Memory B cell (primary cell): ENCODE results near the gene GATA6.
"Not testable (repeated sequence)": the region's sequence is repeated elsewhere in the genome, so short reads cannot be mapped to it uniquely, and the experiment has no call there.

ENCODE experiments used
- ATAC-seq: fragments of 150-1000 bp; cut with Tn5 transposase; 2 replicates; pipeline ENCODE4 v1.10.0; 2021; ENCODE audit warnings: low read depth, mild to moderate bottlenecking, moderate library complexity
- DNase-seq, 2 donors: peaks; one replicate each; pipeline ENCODE4 v3.0.0; 2022; ENCODE audit warnings: low spot score in 2 of 2
- H3K27ac Mint-ChIP-seq: one replicate; pipeline ENCODE4 v1.8.0; 2022; ENCODE audit warnings: mild to moderate bottlenecking, moderate library complexity, mixed read lengths
- H3K27me3 Mint-ChIP-seq: one replicate; pipeline ENCODE4 v1.8.0; 2022; ENCODE audit warnings: mixed read lengths
- H3K36me3 Mint-ChIP-seq: one replicate; pipeline ENCODE4 v1.8.0; 2022; ENCODE audit warnings: mild to moderate bottlenecking, mixed read lengths
- H3K4me1 Mint-ChIP-seq: one replicate; pipeline ENCODE4 v1.8.0; 2022; ENCODE audit warnings: mixed read lengths
- H3K4me3 Mint-ChIP-seq: one replicate; pipeline ENCODE4 v1.8.0; 2022; ENCODE audit warnings: mild to moderate bottlenecking, moderate library complexity, mixed read lengths
- H3K9me3 Mint-ChIP-seq: one replicate; pipeline ENCODE4 v1.8.0; 2022; ENCODE audit warnings: mixed read lengths

Gene GATA6

DNA sequence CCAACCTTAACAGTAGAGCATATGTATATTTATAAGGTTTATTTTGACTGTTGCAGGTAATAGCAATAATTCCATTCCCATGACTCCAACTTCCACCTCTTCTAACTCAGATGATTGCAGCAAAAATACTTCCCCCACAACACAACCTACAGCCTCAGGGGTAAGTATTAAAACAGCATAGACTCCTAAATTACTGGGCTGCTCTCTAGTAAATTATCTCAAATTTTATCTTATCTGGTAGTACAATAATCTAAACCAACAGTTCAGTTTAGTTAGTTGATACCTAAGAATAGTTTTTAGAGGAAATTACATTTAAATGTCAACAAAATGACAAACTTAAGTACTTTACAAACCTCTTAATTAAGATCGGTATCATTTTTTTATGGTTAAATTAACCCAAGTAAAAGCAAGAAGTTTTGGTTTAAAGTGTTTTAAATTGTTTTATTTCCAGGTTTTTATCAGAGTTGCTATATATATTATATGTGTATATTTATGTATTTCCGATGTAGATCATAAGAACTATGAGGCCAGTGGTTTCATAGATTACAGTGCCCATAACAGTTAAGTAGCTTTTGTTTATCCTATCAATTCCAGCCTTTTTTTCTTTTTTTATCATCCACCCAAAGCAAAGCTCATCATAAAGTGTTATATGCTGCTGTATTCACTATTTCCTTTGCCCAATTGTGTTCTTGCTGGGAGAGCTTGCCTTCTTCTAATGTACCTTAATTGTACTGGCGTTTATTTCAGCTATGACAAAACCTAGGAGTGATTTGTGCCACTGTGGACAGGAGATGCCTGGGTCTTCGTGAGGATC, 13.7 kb downstream of the GATA6 start:
- Mint-ChIP-seq H3K27ac (no peak overlapping the region), H3K36me3 (no peaks in the 10 kb centered on the region), H3K4me1 (no peaks in the 10 kb centered on the region), H3K4me3 (no peak overlapping the region), H3K27me3 (peaks cover 2% of the 10 kb centered on the region), H3K9me3 (no peaks in the 10 kb centered on the region)
- ATAC-seq (no peak), DNase-seq (no peak)

DNA sequence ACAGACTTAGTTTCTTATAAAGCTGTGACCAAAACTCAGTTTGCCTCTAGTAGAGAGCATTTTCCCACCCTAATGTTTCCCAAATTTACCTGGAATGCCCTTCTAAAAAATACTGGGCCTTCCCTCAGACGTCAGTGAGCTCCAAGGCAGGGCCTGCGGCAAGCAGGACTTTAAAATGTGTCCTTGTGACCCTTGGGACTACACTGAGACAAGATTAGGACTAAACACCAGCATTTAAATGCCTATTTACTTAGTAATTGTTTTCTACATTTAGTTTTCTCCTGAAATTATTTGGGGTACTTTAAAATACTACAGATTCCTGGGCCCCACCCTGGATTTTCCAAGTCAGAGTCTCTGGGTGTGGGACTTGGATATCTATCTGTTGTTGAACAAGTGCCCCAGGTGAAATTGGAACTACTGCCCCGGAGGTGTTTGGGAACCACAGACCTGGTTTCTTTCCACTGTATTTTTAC, 14.3 kb downstream of the GATA6 start:
- H3K27me3 Mint-ChIP-seq, result peaks cover 2% of the 10 kb centered on the region
- no peaks in the 10 kb centered on the region for H3K9me3 Mint-ChIP-seq
- H3K27ac Mint-ChIP-seq, result no peak overlapping the region
- ATAC-seq (no peak), DNase-seq (no peak)
- H3K36me3 Mint-ChIP-seq, result no peaks in the 10 kb centered on the region
- no peaks in the 10 kb centered on the region for H3K4me1 Mint-ChIP-seq
- H3K4me3 Mint-ChIP-seq, result no peak overlapping the region

DNA sequence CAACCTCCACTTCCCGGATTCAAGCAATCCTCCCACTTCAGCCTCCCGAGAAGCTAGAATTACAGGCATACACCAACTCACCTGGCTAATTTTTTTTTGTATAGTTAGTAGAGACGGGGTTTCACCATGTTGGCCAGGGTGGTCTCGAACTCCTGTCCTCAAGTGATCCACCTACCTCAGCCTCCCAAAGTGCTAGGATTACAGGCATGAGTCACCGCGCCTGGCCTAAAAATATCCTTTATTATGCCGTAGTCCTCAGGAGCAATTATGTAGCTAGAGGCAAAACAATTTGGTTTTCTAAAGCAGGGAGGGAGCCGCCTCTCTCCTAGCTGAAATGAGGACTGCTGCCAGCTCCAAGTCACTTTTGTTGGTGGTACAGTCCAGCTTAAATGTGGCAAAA, 15.2 kb downstream of the GATA6 start:
- DNase-seq, H3K27me3 Mint-ChIP-seq, H3K4me3 Mint-ChIP-seq, H3K36me3 Mint-ChIP-seq, H3K9me3 Mint-ChIP-seq, H3K4me1 Mint-ChIP-seq, ATAC-seq, H3K27ac Mint-ChIP-seq: not testable (repeated sequence)

DNA sequence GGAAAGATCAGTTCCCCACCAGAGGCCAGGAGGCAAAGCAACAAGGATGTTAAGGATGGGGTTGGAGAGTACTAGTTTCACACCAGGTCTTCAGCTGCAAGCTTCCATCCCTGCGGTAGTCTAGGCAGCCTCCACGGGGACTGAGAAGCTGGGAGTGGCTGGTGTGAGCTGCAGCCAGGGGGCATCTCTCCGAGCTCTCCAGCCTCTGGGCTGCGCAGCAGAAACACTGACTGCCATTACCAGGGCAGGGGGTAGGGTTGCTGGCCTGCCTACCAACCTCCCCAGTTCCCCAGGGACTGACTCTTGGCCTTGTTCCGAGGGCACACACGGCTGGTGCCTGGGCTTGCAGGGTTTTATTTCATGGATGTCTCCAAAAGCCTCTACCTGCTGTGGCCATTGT, 15.9 kb downstream of the GATA6 start:
- DNase-seq (no peak), ATAC-seq (no peak)
- Mint-ChIP-seq H3K27ac (no peak overlapping the region), H3K4me1 (no peaks in the 10 kb centered on the region), H3K36me3 (no peaks in the 10 kb centered on the region), H3K9me3 (no peaks in the 10 kb centered on the region), H3K4me3 (no peak overlapping the region), H3K27me3 (peaks cover 4% of the 10 kb centered on the region)

DNA sequence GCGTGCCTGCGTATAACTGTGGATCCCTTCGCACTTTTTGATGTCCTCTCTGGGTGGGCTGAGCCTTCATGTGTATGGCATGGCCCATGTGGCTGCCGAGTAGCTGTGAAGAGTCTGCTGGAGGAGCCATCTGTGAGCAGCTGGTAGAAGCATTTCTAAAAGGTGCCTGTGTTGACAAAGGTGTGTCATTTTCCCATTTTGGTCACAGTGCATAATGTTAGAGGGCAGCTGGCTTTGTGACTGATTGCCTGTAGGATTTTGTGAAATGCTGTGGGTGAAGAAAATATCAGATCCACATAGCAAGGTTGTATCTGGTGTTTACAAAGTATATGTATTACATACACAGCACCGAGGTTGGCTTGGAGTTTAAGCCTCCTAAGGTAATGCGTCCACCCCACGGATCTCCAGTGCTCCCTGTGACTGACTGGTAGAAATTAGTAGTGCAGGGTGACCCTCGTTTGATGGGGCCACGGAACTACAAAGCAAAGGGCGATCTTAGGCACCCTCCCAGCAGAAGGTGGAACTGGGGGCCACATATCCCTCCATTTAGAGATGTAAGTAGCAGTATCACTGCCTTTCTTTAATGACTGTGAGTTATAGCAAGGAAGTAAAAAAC, 16.5 kb downstream of the GATA6 start:
- no peak for DNase-seq
- Mint-ChIP-seq H3K27me3 (peaks cover 4% of the 10 kb centered on the region), H3K9me3 (no peaks in the 10 kb centered on the region), H3K4me1 (peaks cover 3% of the 10 kb centered on the region), H3K36me3 (no peaks in the 10 kb centered on the region), H3K27ac (no peak overlapping the region), H3K4me3 (no peak overlapping the region)
- ATAC-seq, result no peak

DNA sequence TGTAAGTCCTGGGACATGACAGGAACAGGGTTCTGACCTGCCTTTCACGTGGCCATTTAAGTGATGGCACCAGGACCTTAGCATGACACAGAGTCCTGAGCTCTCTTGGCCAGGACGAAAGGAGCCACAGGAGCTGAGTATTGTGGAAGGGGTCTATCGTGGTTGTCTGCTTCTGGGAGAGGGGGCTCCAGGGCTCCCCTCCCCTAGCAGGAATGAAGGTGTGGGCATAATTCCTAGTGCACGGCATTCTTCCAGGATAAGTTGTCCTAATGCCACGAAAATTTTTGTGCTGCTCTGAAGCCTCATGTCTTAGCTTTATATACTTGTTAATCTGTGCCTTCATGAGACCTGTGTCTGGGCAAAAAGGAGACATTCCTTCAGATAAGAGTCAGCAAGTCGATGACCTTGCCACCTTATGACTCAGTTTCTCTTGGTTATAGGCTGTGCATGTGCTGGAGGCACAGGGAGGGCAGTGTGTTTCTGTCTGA, 17.1 kb downstream of the GATA6 start:
- no peaks in the 10 kb centered on the region for H3K9me3 Mint-ChIP-seq
- H3K4me1 Mint-ChIP-seq, result peaks cover 3% of the 10 kb centered on the region
- no peaks in the 10 kb centered on the region for H3K36me3 Mint-ChIP-seq
- peaks cover 2% of the 10 kb centered on the region for H3K27me3 Mint-ChIP-seq
- H3K4me3 Mint-ChIP-seq, result no peak overlapping the region
- DNase-seq, result no peak
- no peak overlapping the region for H3K27ac Mint-ChIP-seq
- ATAC-seq, result no peak

DNA sequence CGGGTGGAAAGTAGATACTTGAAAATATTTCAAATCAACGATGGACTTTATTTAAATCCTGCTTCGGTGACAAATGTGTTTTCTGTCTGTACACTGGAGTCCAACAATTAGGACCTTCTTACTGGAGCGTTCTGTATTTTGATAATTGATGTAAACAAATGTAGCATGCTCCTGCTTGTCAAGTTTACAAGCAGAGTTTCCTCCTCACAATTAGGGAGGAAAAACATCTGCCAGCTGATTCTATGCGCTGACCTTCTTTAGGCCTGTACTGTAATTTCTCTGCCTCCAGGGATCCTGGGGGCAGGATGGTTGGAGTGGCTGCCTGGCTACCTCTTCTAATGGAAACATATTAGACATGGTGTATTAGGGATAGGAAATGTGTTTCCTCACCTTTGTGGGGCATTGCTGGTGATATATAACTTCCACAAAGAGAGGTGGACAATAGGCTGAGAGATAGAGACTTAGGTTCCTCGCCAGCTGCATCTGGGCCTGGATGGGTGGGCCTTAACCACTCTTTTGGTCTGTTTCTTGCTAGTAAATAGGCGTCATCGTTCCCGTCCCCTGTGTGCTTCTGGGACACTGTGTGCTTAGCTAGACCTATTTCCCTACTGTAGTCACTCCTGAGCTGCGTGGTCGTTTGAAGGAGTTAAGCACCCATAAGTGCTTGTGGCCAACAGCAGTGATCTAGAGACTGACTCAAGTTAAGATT, 19.3 kb downstream of the GATA6 start:
- H3K27ac Mint-ChIP-seq, result no peak overlapping the region
- DNase-seq (no peak), ATAC-seq (no peak)
- H3K9me3 Mint-ChIP-seq, result no peaks in the 10 kb centered on the region
- H3K36me3 Mint-ChIP-seq, result no peaks in the 10 kb centered on the region
- peaks cover 2% of the 10 kb centered on the region for H3K27me3 Mint-ChIP-seq
- no peak overlapping the region for H3K4me3 Mint-ChIP-seq
- H3K4me1 Mint-ChIP-seq, result peaks cover 3% of the 10 kb centered on the region

DNA sequence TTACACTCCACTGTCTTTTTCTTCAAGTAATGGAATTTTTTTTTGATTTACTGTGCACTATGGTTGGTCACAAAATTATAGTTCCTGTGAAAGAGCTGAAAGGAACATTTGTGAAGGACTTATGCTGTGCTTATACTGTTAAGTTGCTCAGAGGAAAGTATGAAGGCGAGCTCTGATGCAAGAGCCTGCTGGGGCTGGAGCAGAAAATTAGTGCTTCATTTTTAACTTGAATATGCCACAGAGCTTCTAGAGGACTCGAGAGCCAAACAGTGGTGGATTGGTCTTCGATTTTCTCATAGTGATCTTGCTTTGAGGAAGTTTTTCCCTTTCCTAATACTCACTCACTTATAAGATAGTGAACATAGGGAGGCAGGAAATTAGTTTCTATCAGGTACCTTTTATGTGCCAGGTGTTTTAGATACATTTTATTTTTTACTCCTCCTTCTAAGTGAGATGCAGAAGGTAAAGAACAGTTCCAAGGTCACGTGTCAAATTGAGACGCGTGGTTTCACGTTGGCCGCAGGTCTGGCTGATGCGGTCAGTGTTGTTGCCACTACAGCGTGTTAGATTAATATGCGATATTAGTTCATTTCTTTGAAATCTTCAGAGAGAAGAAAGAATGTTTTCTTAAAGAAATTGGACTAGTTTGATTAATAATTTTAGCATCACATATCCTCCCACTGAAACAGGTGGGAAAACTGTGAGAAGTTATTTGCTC, 20.2 kb downstream of the GATA6 start:
- ATAC-seq (no peak), DNase-seq (no peak)
- Mint-ChIP-seq H3K9me3 (no peaks in the 10 kb centered on the region), H3K36me3 (no peaks in the 10 kb centered on the region), H3K4me3 (no peak overlapping the region), H3K27ac (no peak overlapping the region), H3K27me3 (peaks cover 4% of the 10 kb centered on the region), H3K4me1 (peaks cover 3% of the 10 kb centered on the region)

DNA sequence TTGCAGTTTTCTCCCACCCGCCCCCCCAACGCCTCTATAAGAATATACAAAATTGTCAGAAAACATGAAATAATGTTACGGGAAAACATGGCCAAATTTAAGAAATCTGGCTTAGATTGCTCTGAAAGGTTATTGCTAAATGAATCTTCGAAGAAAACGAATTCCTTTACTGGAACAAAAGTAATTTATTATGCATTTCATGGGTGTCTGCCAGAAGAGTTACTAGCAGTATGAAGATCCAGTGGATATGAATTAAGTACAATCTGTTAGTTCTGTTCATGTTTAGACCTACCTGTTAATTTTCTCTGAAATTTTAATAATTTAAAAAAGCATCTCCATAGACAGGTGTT, 21.9 kb downstream of the GATA6 start:
- ATAC-seq (no peak), DNase-seq (no peak)
- Mint-ChIP-seq H3K4me3 (no peak overlapping the region), H3K36me3 (no peaks in the 10 kb centered on the region), H3K27ac (no peak overlapping the region), H3K9me3 (no peaks in the 10 kb centered on the region), H3K4me1 (peaks cover 3% of the 10 kb centered on the region), H3K27me3 (peaks cover 4% of the 10 kb centered on the region)

DNA sequence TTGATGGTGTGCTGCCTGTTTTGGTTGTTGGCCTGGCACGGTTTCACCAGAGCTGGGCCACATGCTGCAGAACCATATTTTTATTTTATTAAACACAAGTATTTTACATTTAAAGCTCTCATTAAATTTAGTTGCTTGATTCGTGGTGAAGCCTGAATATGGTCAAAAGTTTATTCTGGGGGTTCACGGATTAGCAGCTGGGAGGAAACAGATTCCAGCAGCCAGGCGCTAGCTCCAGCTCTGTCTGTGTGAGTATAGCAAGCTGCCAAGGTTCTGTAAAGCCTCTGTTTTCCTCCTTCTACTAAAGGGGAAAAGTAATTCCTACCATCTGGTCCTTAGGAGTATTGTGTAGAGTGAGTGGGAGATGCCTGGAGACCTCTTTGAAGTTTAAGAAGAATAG, 22.5 kb downstream of the GATA6 start:
- Mint-ChIP-seq H3K27ac (no peak overlapping the region), H3K27me3 (peaks cover 4% of the 10 kb centered on the region), H3K4me3 (no peak overlapping the region), H3K36me3 (no peaks in the 10 kb centered on the region), H3K4me1 (peaks cover 3% of the 10 kb centered on the region), H3K9me3 (no peaks in the 10 kb centered on the region)
- no peak for DNase-seq
- no peak for ATAC-seq

DNA sequence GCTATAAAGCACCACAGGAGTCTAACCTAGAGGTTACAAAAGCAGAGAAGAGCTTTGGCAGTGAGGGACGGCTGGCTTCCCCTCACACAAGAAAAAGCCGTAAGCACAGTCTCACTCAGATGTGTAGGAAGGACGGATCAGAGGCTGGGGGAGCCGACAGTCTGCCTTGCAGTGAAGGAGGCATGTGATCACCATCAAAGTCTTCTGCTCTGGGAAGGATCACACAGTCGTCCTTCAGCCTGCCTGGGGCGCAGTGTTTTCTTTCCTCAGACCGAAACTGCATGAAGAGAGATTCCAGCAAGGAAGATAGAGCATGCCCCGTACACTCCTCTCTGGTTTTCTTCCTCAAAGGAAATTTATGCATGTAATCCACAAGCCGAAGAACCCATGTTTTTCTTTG, 24.1 kb downstream of the GATA6 start:
- H3K4me3 Mint-ChIP-seq, result no peak overlapping the region
- DNase-seq, result no peak
- ATAC-seq, result no peak
- peaks cover 6% of the 10 kb centered on the region for H3K27me3 Mint-ChIP-seq
- H3K36me3 Mint-ChIP-seq, result no peaks in the 10 kb centered on the region
- H3K27ac Mint-ChIP-seq, result no peak overlapping the region
- H3K9me3 Mint-ChIP-seq, result no peaks in the 10 kb centered on the region
- H3K4me1 Mint-ChIP-seq, result peaks cover 3% of the 10 kb centered on the region

DNA sequence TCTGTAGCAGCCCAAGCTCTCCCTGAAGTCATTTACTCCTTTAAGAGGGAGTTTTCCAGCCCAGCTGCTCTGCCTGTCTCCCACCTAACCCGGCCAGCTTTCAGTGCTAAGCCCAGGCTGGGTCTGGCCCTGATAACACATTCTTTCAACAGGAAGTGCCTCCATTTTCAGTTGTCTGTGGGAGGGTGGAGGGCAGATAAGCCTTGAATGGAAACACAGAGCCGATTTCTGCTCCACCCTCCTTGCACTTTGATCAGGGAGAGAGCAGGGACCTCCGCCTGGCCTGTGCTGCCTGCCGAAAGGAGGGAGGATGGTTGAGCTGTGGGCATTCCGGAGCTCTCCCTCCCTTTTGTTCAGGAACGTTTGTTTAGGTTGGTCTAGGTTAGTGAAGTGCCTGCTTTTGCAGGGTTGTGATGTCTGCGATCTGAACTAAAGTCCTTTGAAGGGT, 24.8 kb downstream of the GATA6 start:
- no peak overlapping the region for H3K4me3 Mint-ChIP-seq
- no peaks in the 10 kb centered on the region for H3K9me3 Mint-ChIP-seq
- ATAC-seq (no peak), DNase-seq (no peak)
- H3K4me1 Mint-ChIP-seq, result peaks cover 3% of the 10 kb centered on the region
- peaks cover 4% of the 10 kb centered on the region for H3K27me3 Mint-ChIP-seq
- H3K27ac Mint-ChIP-seq, result no peak overlapping the region
- no peaks in the 10 kb centered on the region for H3K36me3 Mint-ChIP-seq

DNA sequence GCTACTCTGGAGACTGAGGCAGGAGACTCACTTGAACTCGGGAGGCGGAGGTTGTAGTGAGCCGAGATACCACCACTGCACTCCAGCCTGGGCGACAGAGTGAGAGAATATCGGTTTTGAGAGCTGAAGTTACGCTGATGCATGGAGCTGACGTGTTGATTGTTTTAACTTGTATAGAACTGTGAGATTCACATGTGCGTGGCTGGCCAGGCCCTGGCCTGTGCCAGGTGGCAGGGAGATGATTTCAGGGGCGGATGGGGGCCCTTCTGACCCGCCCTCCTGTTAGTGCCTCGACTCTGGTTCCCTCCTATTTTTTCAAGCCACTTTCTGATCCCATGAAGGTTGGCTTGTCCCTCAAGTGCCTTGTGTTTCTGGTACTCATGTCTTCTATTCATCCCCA, 25.7 kb downstream of the GATA6 start:
- no peak overlapping the region for H3K27ac Mint-ChIP-seq
- H3K9me3 Mint-ChIP-seq, result no peaks in the 10 kb centered on the region
- no peak overlapping the region for H3K4me3 Mint-ChIP-seq
- H3K4me1 Mint-ChIP-seq, result peaks cover 3% of the 10 kb centered on the region
- ATAC-seq (no peak), DNase-seq (no peak)
- H3K36me3 Mint-ChIP-seq, result no peaks in the 10 kb centered on the region
- H3K27me3 Mint-ChIP-seq, result peaks cover 4% of the 10 kb centered on the region

DNA sequence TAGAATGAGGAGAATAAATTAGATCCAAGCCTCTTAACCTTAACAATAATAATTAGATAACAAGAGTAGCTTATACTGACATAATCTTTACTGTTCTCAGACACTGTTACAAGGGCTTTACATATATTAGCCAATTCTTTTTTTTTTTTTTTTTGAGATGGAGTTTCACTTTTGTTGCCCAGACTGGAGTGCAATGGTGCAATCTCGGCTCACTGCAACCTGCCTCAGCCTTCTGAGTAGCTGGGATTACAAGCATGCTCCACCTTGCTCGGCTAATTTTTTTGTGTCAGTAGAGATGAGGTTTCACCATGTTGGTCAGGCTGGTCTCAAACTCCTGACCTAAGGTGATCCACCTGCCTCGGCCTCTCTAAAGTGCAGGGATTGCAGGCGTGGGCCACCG, 27.6 kb downstream of the GATA6 start:
- not testable (repeated sequence) for H3K4me1 Mint-ChIP-seq, H3K27me3 Mint-ChIP-seq, DNase-seq, H3K36me3 Mint-ChIP-seq, H3K9me3 Mint-ChIP-seq, ATAC-seq, H3K4me3 Mint-ChIP-seq, H3K27ac Mint-ChIP-seq
